Fibroblast of the aortic adventitia (primary cell): ENCODE results near the gene ALX4. TPM values are rescaled to one million over a fixed set of nuclear protein-coding genes. Genes with fewer than 3 reads are reported as not detected.
A peak's percentile ranks its signal among the peaks of the same experiment; 100 is the strongest.

Experiments used
- DNase-seq: peaks from one replicate; pipeline ENCODE4 v3.0.0-alpha.2; 2010; ENCODE audit warnings: low read depth
- H3K4me3 ChIP-seq: 2 replicates; pipeline ENCODE4 v1.5.1; 2011; ENCODE audit warnings: low read depth, mild to moderate bottlenecking, control low read depth, low read length, moderate library complexity
- total RNA-seq: library from RNA; depleted of rRNA; stranded (reverse); fragments of >200 nt; gene quantifications from 2 replicates; pipeline ENCODE4 v1.2.3, GENCODE V29; 2012; ENCODE audit warnings: low replicate concordance
- TF ChIP-seq, protein P1 (sequence below): IDR thresholded peaks from 2 replicates; pipeline ENCODE4 v1.5.1; 2011; ENCODE audit warnings: mild to moderate bottlenecking, low read length, control low read depth, inconsistent platforms; ENCODE audit not compliant: insufficient read depth

The ALX4 gene
- total RNA-seq, 1 donor, result not detected

DNA sequence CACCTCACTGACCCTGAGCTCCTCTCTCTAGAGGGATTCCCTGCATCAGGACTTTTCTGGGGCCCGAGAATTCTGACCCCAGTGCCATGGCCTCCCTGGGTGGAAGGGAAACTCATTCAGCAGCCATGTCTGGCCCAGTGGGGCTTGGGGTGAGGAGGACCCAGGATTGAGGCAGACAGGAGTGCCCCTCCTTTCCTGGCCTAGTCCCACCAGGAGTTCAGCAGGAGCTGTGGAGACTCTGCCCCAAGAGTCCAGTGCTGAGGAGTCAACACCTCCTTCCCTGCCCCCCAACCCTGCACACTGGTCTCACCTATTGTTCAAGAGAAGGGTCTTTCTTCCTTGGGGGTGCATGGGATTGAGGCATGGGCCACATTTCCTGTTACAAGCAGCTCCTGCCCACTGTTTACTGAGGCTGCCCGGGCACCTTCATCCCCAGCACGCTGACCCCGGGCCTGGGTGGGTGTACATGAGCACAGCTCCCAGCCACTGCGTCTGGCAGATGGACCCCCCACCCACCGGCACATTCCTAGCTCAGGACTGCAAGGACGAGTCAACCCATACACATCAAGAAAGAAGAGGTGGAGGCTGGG, 33.9 kb downstream of the ALX4 start:
- TF ChIP-seq, protein P1, sequence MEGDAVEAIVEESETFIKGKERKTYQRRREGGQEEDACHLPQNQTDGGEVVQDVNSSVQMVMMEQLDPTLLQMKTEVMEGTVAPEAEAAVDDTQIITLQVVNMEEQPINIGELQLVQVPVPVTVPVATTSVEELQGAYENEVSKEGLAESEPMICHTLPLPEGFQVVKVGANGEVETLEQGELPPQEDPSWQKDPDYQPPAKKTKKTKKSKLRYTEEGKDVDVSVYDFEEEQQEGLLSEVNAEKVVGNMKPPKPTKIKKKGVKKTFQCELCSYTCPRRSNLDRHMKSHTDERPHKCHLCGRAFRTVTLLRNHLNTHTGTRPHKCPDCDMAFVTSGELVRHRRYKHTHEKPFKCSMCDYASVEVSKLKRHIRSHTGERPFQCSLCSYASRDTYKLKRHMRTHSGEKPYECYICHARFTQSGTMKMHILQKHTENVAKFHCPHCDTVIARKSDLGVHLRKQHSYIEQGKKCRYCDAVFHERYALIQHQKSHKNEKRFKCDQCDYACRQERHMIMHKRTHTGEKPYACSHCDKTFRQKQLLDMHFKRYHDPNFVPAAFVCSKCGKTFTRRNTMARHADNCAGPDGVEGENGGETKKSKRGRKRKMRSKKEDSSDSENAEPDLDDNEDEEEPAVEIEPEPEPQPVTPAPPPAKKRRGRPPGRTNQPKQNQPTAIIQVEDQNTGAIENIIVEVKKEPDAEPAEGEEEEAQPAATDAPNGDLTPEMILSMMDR, result no peak
- DNase-seq, result no peak
- no peak overlapping the region for H3K4me3 ChIP-seq

DNA sequence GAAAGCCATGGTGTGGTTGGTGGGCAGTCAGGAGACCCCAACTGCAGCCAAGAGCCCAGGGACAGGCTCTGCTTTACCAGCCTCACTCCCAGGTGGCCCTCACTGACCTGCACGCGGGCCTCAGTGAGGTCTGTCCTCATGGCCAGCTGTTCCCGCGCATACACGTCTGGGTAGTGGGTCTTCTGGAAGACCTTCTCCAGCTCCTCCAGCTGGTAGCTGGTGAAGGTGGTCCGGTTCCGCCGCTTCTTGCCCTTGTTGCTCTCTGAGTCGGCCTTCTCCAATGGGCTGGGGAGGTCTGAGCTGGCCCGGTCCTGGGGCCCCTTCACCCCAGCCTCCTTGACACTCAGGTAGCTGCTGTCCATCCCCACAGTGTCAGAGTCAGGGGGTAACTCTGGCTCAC, 34.7 kb downstream of the ALX4 start:
- TF ChIP-seq, protein P1, result no peak
- no peak for DNase-seq
- H3K4me3 ChIP-seq, result no peak overlapping the region

DNA sequence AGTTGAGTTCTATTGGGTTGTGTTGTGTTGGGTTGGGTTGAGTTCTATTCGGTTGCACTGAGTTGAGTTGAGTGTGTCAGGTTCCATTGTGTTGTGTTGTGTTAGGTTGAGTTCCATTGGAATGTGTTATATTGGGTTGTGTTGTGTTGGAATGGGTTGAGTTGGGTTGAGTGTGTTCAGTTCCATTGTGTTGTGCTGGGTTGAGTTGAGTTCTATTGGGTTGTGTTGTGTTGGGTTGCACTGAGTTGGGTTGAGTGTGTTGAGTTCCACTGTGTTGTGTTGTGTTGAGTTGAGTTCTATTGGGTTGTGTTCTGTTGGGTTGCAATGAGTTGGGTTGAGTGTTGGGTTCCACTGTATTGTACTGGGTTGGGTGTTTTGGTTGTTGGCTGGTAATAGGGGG, 35.5 kb downstream of the ALX4 start:
- TF ChIP-seq, protein P1, result no peak
- no peak overlapping the region for H3K4me3 ChIP-seq
- no peak for DNase-seq

DNA sequence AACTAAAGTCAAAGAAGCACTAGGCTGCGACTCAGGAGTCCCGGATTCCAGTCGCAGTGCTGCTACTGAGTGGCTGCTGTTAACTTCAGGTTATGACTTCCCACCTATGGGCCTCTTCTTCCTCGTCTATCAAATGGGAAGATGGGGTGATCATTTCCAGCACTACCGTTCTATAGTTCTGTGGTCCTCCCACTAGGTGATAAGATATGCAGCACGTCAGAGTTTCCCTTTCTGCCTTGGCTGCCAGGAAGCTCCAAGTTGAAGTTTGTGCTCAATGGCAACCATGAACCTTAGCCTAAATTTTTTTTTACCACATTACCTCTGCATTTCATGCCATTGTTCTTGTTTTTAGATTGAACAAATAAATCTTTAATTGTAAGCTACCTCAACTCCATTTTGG, 38.7 kb downstream of the ALX4 start:
- TF ChIP-seq, protein P1, result no peak

DNA sequence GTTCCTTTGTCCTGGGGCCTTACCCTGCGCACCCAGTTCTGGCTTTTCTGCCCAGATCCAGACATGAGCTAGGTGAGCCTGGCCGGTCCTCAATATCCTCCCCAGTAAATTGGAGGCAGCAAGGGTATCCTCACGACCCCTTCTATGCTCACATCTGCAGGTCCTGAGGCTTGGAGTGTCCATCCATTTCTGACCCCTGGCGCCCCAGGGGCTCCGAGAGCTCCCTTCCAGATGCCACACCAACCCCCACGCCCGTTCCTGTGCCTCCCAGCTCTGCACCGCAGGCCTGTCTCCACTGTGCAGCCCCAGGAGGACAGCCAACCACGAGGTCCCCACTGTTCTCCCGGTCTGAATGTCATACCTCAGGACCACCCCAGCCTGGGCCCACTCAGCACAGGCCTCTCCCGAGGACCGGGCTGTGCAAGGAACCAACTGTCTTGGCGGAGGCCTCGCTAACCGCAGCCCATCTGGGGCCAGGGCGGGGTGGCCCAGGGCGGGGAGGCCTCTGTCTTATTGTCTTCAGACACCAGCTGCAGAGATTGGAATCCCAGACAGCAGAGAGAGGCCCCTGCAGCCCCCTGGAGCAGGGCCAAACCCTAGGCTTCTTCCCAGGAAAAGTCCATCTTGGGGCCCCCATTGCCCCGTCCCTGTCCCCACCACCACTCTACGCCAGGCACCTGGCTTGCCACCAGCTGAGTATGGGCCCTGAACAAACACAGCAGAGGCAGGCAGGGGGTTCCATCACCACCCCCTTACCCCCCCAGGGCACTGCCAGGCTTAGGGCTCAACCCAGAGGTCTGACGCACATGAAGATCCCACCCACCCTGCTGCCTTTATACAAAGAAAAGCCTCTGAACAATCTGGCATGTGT, 39.3 kb downstream of the ALX4 start:
- no peak overlapping the region for H3K4me3 ChIP-seq
- no peak for DNase-seq
- TF ChIP-seq, protein P1, result no peak

More for the DNA sequence above, 38.7 kb downstream of the ALX4 start:
- DNase-seq, result no peak
- no peak overlapping the region for H3K4me3 ChIP-seq

DNA sequence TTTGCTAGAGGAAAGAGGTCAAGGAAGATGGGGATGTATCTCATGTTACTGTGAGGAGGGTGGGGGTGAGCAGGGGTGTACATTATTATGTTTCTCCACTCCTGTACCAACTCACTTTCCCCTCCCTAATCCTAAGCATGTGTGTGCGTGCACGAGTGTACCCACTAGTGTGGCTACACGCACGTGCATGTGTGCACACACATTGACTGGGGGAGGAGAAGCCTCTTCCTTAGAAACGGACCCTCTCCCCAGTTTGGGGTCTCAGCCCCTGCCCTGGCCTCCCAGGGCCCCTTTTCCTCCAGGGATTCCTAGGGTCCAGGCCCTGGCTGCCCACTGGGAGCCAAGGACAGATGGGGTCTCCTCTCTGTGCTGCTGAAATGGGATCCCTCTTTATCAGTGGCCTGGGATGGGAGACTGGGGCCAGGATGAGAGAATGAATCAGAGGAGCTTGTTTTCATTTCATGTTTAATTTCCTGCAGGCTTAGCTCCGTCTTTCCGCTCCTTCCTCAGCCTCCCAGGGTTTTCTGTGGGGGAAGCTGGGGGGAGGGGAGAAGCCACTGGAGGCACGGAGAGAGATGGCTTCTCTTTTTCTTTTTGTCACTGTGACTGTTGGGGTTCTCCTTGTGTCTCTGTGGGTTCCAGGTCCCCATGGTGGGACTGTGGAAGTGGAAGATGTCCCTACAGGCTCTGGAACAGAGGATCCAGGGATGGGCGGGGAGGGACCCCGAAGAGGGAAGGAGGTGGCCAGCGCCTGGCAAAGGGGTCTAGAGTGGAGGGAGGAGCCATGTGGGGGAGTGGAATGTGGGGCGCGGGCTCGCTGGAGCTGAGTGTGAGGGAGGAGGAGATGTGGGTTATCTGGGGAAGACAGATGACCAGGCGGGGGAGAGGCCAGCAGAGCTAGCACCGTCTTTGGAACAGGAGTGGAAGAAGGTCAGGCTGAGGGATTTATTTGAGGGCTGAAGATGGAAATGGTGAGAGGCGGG, 40.3 kb downstream of the ALX4 start:
- peak overlapping the region; percentile 22 for H3K4me3 ChIP-seq
- peak; percentile 60 for DNase-seq
- TF ChIP-seq, protein P1, result no peak
